ENCODE data around the gene LCE3E.

The LCE3E gene

GRCh38 chr1:152516082-152516481, 50.5 kb downstream of the LCE3E start:
- TF ChIP-seq CTCF (IDR thresholded peaks at IDR 0.05), result no peak

More at GRCh38 chr1:152516082-152516481, 50.5 kb downstream of the LCE3E start:
- H3K27ac ChIP-seq, result no peak overlapping the region
- H3K4me1 ChIP-seq (ENCODE audit: control insufficient read depth in 1 of 2, insufficient read depth in 1 of 2, low read depth in 1 of 2, low read length in 1 of 2), result peaks cover 4 to 21% of the 10 kb centered on the region in 2 experiments
- H3K9me3 ChIP-seq, result no peaks in the 10 kb centered on the region
- H3K4me3 ChIP-seq (ENCODE audit: low read depth in 1 of 2, low read length in 1 of 2), result no peak overlapping the region
- H3K36me3 ChIP-seq, result no peaks in the 10 kb centered on the region
- H3K27me3 ChIP-seq, result peaks cover 70% of the 10 kb centered on the region

Data from neutrophil (primary cell).